HL-60 (cell line): ENCODE measurements around the gene PRKCD.

Experiments used
- DNase-seq, 2 experiments: peaks; one replicate each; pipeline ENCODE4 v3.0.0-alpha.2; 2010 to 2020; ENCODE audit warnings: low read depth in 1 of 2, low spot score in 1 of 2
- H3K27ac ChIP-seq: fragments of 250-450 bp; sonication (Bioruptor Pico); replicated peaks from 2 replicates; pipeline ENCODE4 v1.5.1; 2020; ENCODE audit warnings: mild to moderate bottlenecking, moderate library complexity
- H3K27me3 ChIP-seq: fragments of 250-450 bp; sonication (Bioruptor Pico); 2 replicates; pipeline ENCODE4 v1.5.1; 2021; ENCODE audit warnings: mild to moderate bottlenecking, moderate library complexity; ENCODE audit not compliant: insufficient read depth, poor library complexity, severe bottlenecking
- H3K4me3 ChIP-seq: replicated peaks from 2 replicates; pipeline ENCODE4 v1.5.1; 2011; ENCODE audit warnings: mild to moderate bottlenecking, control low read depth, low read length; ENCODE audit not compliant: insufficient read depth
- GABPA ChIP-seq: IDR thresholded peaks from 2 replicates; pipeline ENCODE4 v1.6.1; 2012; ENCODE audit warnings: low read depth
- POLR2AphosphoS5 ChIP-seq: IDR thresholded peaks from 2 replicates; pipeline ENCODE4 v1.6.1; 2012; ENCODE audit warnings: low read depth
- SPI1 ChIP-seq: IDR thresholded peaks from 2 replicates; pipeline ENCODE4 v1.6.1; 2012; ENCODE audit warnings: low read depth, mild to moderate bottlenecking, borderline replicate concordance
- TF ChIP-seq, protein P1 (sequence below): IDR thresholded peaks from one replicate; pipeline ENCODE4 v1.5.1; 2011; ENCODE audit warnings: low read length, control low read depth, inconsistent platforms; ENCODE audit not compliant: insufficient read depth
- TF ChIP-seq, protein P2 (sequence below): IDR thresholded peaks from 2 replicates; pipeline ENCODE4 v1.6.1; 2012; ENCODE audit warnings: low read depth; ENCODE audit not compliant: insufficient replicate concordance

PRKCD gene

GRCh38 chr3:53153264-53153823 is 7.7 kb upstream of the PRKCD start:
- no peak overlapping the region for H3K4me3 ChIP-seq
- TF ChIP-seq, protein P1, sequence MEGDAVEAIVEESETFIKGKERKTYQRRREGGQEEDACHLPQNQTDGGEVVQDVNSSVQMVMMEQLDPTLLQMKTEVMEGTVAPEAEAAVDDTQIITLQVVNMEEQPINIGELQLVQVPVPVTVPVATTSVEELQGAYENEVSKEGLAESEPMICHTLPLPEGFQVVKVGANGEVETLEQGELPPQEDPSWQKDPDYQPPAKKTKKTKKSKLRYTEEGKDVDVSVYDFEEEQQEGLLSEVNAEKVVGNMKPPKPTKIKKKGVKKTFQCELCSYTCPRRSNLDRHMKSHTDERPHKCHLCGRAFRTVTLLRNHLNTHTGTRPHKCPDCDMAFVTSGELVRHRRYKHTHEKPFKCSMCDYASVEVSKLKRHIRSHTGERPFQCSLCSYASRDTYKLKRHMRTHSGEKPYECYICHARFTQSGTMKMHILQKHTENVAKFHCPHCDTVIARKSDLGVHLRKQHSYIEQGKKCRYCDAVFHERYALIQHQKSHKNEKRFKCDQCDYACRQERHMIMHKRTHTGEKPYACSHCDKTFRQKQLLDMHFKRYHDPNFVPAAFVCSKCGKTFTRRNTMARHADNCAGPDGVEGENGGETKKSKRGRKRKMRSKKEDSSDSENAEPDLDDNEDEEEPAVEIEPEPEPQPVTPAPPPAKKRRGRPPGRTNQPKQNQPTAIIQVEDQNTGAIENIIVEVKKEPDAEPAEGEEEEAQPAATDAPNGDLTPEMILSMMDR, result no peak
- TF ChIP-seq POLR2AphosphoS5 (no peak), GABPA (no peak), SPI1 (no peak)
- TF ChIP-seq, protein P2, sequence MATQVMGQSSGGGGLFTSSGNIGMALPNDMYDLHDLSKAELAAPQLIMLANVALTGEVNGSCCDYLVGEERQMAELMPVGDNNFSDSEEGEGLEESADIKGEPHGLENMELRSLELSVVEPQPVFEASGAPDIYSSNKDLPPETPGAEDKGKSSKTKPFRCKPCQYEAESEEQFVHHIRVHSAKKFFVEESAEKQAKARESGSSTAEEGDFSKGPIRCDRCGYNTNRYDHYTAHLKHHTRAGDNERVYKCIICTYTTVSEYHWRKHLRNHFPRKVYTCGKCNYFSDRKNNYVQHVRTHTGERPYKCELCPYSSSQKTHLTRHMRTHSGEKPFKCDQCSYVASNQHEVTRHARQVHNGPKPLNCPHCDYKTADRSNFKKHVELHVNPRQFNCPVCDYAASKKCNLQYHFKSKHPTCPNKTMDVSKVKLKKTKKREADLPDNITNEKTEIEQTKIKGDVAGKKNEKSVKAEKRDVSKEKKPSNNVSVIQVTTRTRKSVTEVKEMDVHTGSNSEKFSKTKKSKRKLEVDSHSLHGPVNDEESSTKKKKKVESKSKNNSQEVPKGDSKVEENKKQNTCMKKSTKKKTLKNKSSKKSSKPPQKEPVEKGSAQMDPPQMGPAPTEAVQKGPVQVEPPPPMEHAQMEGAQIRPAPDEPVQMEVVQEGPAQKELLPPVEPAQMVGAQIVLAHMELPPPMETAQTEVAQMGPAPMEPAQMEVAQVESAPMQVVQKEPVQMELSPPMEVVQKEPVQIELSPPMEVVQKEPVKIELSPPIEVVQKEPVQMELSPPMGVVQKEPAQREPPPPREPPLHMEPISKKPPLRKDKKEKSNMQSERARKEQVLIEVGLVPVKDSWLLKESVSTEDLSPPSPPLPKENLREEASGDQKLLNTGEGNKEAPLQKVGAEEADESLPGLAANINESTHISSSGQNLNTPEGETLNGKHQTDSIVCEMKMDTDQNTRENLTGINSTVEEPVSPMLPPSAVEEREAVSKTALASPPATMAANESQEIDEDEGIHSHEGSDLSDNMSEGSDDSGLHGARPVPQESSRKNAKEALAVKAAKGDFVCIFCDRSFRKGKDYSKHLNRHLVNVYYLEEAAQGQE, result no peak
- H3K27ac ChIP-seq, result no peak overlapping the region
- DNase-seq, result no peak
- no peaks in the 10 kb centered on the region for H3K27me3 ChIP-seq

- Histone ChIP-seq H3K27me3 (no peaks in the 10 kb centered on the region), H3K27ac (no peak overlapping the region), H3K4me3 (no peak overlapping the region)
- no peak for TF ChIP-seq SPI1
- TF ChIP-seq POLR2AphosphoS5, result no peak
- TF ChIP-seq, protein P2, result no peak
- TF ChIP-seq GABPA, result no peak
- TF ChIP-seq, protein P1, result no peak
- DNase-seq, result no peak
These were observed 7.0 kb upstream of the PRKCD start for GRCh38 chr3:53153980-53154379.

- TF ChIP-seq, protein P2, result no peak
- TF ChIP-seq POLR2AphosphoS5 (no peak), GABPA (no peak), SPI1 (no peak)
- TF ChIP-seq, protein P1, result no peak
- Histone ChIP-seq H3K4me3 (no peak overlapping the region), H3K27ac (no peak overlapping the region), H3K27me3 (no peaks in the 10 kb centered on the region)
- no peak for DNase-seq
These were observed 6.1 kb upstream of the PRKCD start for GRCh38 chr3:53154881-53155285.
